Ovary (tissue), 9 donors: ENCODE results near the gene C16orf92. TPM values are rescaled to one million over a fixed set of nuclear protein-coding genes. Genes with fewer than 3 reads are reported as not detected.

ENCODE experiments used
- DNase-seq, 5 donors: peaks; one replicate each; pipeline ENCODE4 v3.0.0-alpha.2; 2019 to 2020
- H3K27ac ChIP-seq, 2 donors: fragments of 200-600 bp; one replicate each; pipeline versions ENCODE4 v1.5.1 to v1.8.0; 2019 to 2022
- H3K27me3 ChIP-seq: fragments of 200-600 bp; one replicate; pipeline ENCODE4 v1.8.0; 2022
- H3K36me3 ChIP-seq: fragments of 200-600 bp; sonication (generic); one replicate; pipeline ENCODE4 v1.5.1; 2019
- H3K4me1 ChIP-seq: one replicate; pipeline ENCODE4 v1.8.1; 2013; ENCODE audit warnings: mild to moderate bottlenecking, moderate library complexity; ENCODE audit not compliant: insufficient read depth
- H3K4me3 ChIP-seq: fragments of 200-600 bp; sonication (generic); one replicate; pipeline ENCODE4 v1.5.1; 2017
- H3K9me3 ChIP-seq, 2 donors: fragments of 200-600 bp in 1 of 2; sonication (generic) in 1 of 2; one replicate each; pipeline versions ENCODE4 v1.5.1 to v1.8.1; 2013 to 2019; ENCODE audit warnings: mild to moderate bottlenecking in 1 of 2, moderate library complexity in 1 of 2
- CTCF ChIP-seq, 3 donors: fragments of 450-650 bp in 2 of 3; fragments of 200-600 bp in 1 of 3; IDR thresholded peaks; one replicate each; pipeline versions ENCODE4 v1.5.1 to v1.8.0; 2016 to 2022; ENCODE audit warnings: antibody characterized with exemption in 3 of 3, mild to moderate bottlenecking in 1 of 3
- EP300 ChIP-seq: sonication (generic); formaldehyde crosslinking; IDR thresholded peaks from one replicate; pipeline ENCODE4 v1.6.1; 2017; ENCODE audit warnings: antibody characterized with exemption
- POLR2A ChIP-seq: fragments of 450-650 bp; IDR thresholded peaks from one replicate; pipeline ENCODE4 v1.6.1; 2017; ENCODE audit warnings: antibody characterized with exemption, mild to moderate bottlenecking, moderate library complexity
- WGBS, 3 donors: extraction: QIAGEN DNeasy Blood & Tissue Kit in 1 of 3; methylation state at CpG; one replicate each; pipeline versions ENCODE4 v1.1.5 to v1.1.7; 2013 to 2017; 5-methylcytosine and 5-hydroxymethylcytosine counted together
- intact Hi-C, 4 donors: fragments of 100-400 bp; cut with DNase I; formaldehyde crosslinking; loops; one replicate each; pipeline versions ENCODE4 v1.11.0 to v1.15.1; 2022 to 2023
- polyA plus RNA-seq, 2 donors: library from polyadenylated mRNA; stranded (reverse); fragments of 200-250 nt in 1 of 2; fragments of 350-450 nt in 1 of 2; fragmentation: Illumina TruSeq in 1 of 2; extraction: RNeasy Lipid Tissue Mini Kit (QIAGEN cat#74804) in 1 of 2; gene quantifications; one replicate each; pipeline ENCODE4 v1.2.3, GENCODE V29; 2013 to 2014
- total RNA-seq, 7 donors: library from RNA; depleted of rRNA in 2 of 7; stranded (reverse); fragments of >200 nt in 2 of 7; fragmentation: NEBNext Ultra II Directional in 3 of 7; extraction: Animal tissue kit (Norgen Biotek cat#: 25700) in 3 of 7; gene quantifications; one replicate each; pipeline versions ENCODE4 v1.1.0 to v1.2.4, GENCODE V29; 2016 to 2023
- donor health status: DM: no; HTN: no; CAD: no; lungs with moderate emphysema.
- donor health status: DM: no; HTN: no; CAD: no.
- donor health status: Bipolar disorder and iron deficiency.
- donor health status: DM: yes; HTN: yes; CAD: no.
- donor health status: DM: no; HTN: no; CAD: no.
- donor health status: DM: yes; HTN: yes; CAD: no.

Gene C16orf92
- total and polyA plus RNA-seq, 9 donors, result not detected

- WGBS, 3 donors, result 77 to 82% (median 81%) methylated on average over 17 of the region's 17 CpGs
- TF ChIP-seq CTCF (IDR thresholded peaks at IDR 0.05) (no peak), POLR2A (no peak), EP300 (no peak)
- Histone ChIP-seq H3K27ac (no peak overlapping the region), H3K4me3 (no peak overlapping the region), H3K4me1 (no peaks in the 10 kb centered on the region), H3K9me3 (no peaks in the 10 kb centered on the region), H3K36me3 (no peaks in the 10 kb centered on the region), H3K27me3 (no peaks in the 10 kb centered on the region)
- intact Hi-C loops, result no loop called here
- peak in 1 of 5 donors; percentile 23 for DNase-seq
These were observed 34.5 kb upstream of the C16orf92 start for GRCh38 chr16:29988346-29989075.

- no peak overlapping the region for H3K27ac ChIP-seq
These were observed 33.7 kb upstream of the C16orf92 start for GRCh38 chr16:29989111-29989858.

GRCh38 chr16:29990034-29990433 lies 33.0 kb upstream of the C16orf92 start:
- DNase-seq, result no peak
- H3K9me3 ChIP-seq, result no peaks in the 10 kb centered on the region
- 90 to 95% (median 95%) methylated on average over 2 of the region's 2 CpGs for WGBS, 3 donors
- H3K4me3 ChIP-seq, result no peak overlapping the region
- no peaks in the 10 kb centered on the region for H3K27me3 ChIP-seq
- no peak overlapping the region for H3K27ac ChIP-seq
- intact Hi-C loops, result no loop called here
- no peaks in the 10 kb centered on the region for H3K4me1 ChIP-seq
- TF ChIP-seq POLR2A (no peak), EP300 (no peak), CTCF (IDR thresholded peaks at IDR 0.05) (no peak)
- H3K36me3 ChIP-seq, result no peaks in the 10 kb centered on the region

More at GRCh38 chr16:29989111-29989858, 33.7 kb upstream of the C16orf92 start:
- Histone ChIP-seq H3K36me3 (no peaks in the 10 kb centered on the region), H3K4me3 (no peak overlapping the region), H3K4me1 (no peaks in the 10 kb centered on the region), H3K27me3 (no peaks in the 10 kb centered on the region), H3K9me3 (no peaks in the 10 kb centered on the region)
- WGBS, 3 donors, result 79 to 82% (median 80%) methylated on average over 23 of the region's 23 CpGs
- no peak for TF ChIP-seq CTCF (IDR thresholded peaks at IDR 0.05)
- no peak for TF ChIP-seq POLR2A
- no peak for TF ChIP-seq EP300
- no peak for DNase-seq
- intact Hi-C loops, result no loop called here

- Histone ChIP-seq H3K9me3 (no peaks in the 10 kb centered on the region), H3K4me1 (no peaks in the 10 kb centered on the region), H3K27ac (no peak overlapping the region), H3K4me3 (no peak overlapping the region), H3K27me3 (no peaks in the 10 kb centered on the region), H3K36me3 (no peaks in the 10 kb centered on the region)
- intact Hi-C loops, result no loop called here
- WGBS, 3 donors, result 82 to 88% (median 83%) methylated on average over 33 to 35 of the region's 35 CpGs
- DNase-seq, result peak in 1 of 5 donors; percentile 38
- TF ChIP-seq POLR2A (no peak), CTCF (IDR thresholded peaks at IDR 0.05) (no peak), EP300 (no peak)
These were observed 32.0 kb upstream of the C16orf92 start for GRCh38 chr16:29990883-29991570.
